Lung (tissue), 12 donors: ENCODE measurements around the gene SDR39U1. TPM values are rescaled to one million over a fixed set of nuclear protein-coding genes. Genes with fewer than 3 reads are reported as not detected.
A peak's percentile ranks its signal among the peaks of the same experiment; 100 is the strongest.

Source experiments
- ATAC-seq: fragments of 200-7000 bp; cut with Tn5 transposase; one replicate; pipeline ENCODE4 v1.9.1; 2020; ENCODE audit warnings: moderate number of reproducible peaks; ENCODE audit not compliant: insufficient read depth, low FRiP score
- DNase-seq, 3 donors: peaks; one replicate each; pipeline ENCODE4 v3.0.0-alpha.2; 2013 to 2017
- H3K27ac ChIP-seq, 2 donors: one replicate each; pipeline ENCODE4 v1.5.1; 2013; ENCODE audit warnings: mild to moderate bottlenecking in 2 of 2, moderate library complexity in 2 of 2, control low read depth in 1 of 2, inconsistent platforms in 1 of 2, low read depth in 1 of 2, low read length in 1 of 2
- H3K27me3 ChIP-seq, 3 donors: one replicate each; pipeline ENCODE4 v1.5.1; 2013; ENCODE audit warnings: low read length in 2 of 3; ENCODE audit not compliant: control insufficient read depth in 3 of 3, insufficient read depth in 3 of 3
- H3K36me3 ChIP-seq, 4 donors: one replicate each; pipeline ENCODE4 v1.5.1; 2013; ENCODE audit warnings: low read length in 4 of 4, mild to moderate bottlenecking in 1 of 4, moderate library complexity in 1 of 4; ENCODE audit not compliant: control insufficient read depth in 4 of 4, insufficient read depth in 4 of 4
- H3K4me1 ChIP-seq, 5 donors: one replicate each; pipeline ENCODE4 v1.5.1; 2013; ENCODE audit warnings: low read length in 5 of 5, mild to moderate bottlenecking in 2 of 5, moderate library complexity in 1 of 5; ENCODE audit not compliant: control insufficient read depth in 5 of 5, insufficient read depth in 5 of 5
- H3K4me3 ChIP-seq: one replicate; pipeline ENCODE4 v1.5.1; 2013; ENCODE audit warnings: mild to moderate bottlenecking, control low read depth, moderate library complexity
- H3K9ac ChIP-seq, 2 donors: one replicate each; pipeline ENCODE4 v1.5.1; 2013; ENCODE audit warnings: low read length in 2 of 2, control low read depth in 1 of 2; ENCODE audit not compliant: insufficient read depth in 1 of 2
- H3K9me3 ChIP-seq, 4 donors: one replicate each; pipeline ENCODE4 v1.5.1; 2013; ENCODE audit warnings: low read length in 3 of 4, mild to moderate bottlenecking in 1 of 4, moderate library complexity in 1 of 4; ENCODE audit not compliant: control insufficient read depth in 4 of 4, insufficient read depth in 3 of 4
- WGBS, 2 donors: extraction: QIAGEN DNeasy Blood & Tissue Kit; methylation state at CpG; one replicate each; pipeline ENCODE4 v1.1.7; 2013; 5-methylcytosine and 5-hydroxymethylcytosine counted together
- polyA plus RNA-seq, 2 donors: library from polyadenylated mRNA; stranded (reverse); fragments of 200-250 nt; gene quantifications; one replicate each; pipeline ENCODE4 v1.2.1, GENCODE V29; 2013
- total RNA-seq, 2 donors: library from RNA; depleted of rRNA in 1 of 2; stranded (reverse); fragments of >200 nt in 1 of 2; gene quantifications; one replicate each; pipeline ENCODE4 v1.2.1, GENCODE V29; 2014 to 2021
- TF ChIP-seq, protein P1 (sequence below): IDR thresholded peaks from 2 replicates; pipeline ENCODE4 v1.5.1; 2012; ENCODE audit warnings: mild to moderate bottlenecking; ENCODE audit errors: control extremely low read depth, extremely low read depth
- donor health status: control.
- donor health status: control.
- donor health status: Bipolar disorder and iron deficiency.
- donor health status: healthy.
- donor health status: DM: yes; HTN: yes; CAD: no.

Gene SDR39U1
- total and polyA plus RNA-seq, 4 donors: 19.5 to 63.9 (median 52.8) TPM

- WGBS, 2 donors: 66 to 68% methylated on average over 6 of the region's 6 CpGs
- Histone ChIP-seq H3K27ac (peak overlapping the region; percentile 68 to 75), H3K4me1 (peaks cover 0 to 14% (median 9%) of the 10 kb centered on the region in 5 donors), H3K4me3 (no peak overlapping the region), H3K36me3 (peaks cover 6 to 60% (median 52%) of the 10 kb centered on the region in 4 donors), H3K9me3 (no peaks in the 10 kb centered on the region), H3K27me3 (no peaks in the 10 kb centered on the region), H3K9ac (no peak overlapping the region)
- DNase-seq (no peak), ATAC-seq (no peak)
- TF ChIP-seq, protein P1, sequence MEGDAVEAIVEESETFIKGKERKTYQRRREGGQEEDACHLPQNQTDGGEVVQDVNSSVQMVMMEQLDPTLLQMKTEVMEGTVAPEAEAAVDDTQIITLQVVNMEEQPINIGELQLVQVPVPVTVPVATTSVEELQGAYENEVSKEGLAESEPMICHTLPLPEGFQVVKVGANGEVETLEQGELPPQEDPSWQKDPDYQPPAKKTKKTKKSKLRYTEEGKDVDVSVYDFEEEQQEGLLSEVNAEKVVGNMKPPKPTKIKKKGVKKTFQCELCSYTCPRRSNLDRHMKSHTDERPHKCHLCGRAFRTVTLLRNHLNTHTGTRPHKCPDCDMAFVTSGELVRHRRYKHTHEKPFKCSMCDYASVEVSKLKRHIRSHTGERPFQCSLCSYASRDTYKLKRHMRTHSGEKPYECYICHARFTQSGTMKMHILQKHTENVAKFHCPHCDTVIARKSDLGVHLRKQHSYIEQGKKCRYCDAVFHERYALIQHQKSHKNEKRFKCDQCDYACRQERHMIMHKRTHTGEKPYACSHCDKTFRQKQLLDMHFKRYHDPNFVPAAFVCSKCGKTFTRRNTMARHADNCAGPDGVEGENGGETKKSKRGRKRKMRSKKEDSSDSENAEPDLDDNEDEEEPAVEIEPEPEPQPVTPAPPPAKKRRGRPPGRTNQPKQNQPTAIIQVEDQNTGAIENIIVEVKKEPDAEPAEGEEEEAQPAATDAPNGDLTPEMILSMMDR: no peak
These were observed 6.6 kb downstream of the SDR39U1 start for GRCh38 chr14:24435998-24436354.

- ATAC-seq: no peak
- 80 to 83% methylated on average over 2 of the region's 2 CpGs for WGBS, 2 donors
- no peaks in the 10 kb centered on the region for H3K9me3 ChIP-seq
- peaks cover 0 to 17% (median 10%) of the 10 kb centered on the region in 5 donors for H3K4me1 ChIP-seq
- H3K27ac ChIP-seq: no peak overlapping the region
- no peaks in the 10 kb centered on the region for H3K27me3 ChIP-seq
- TF ChIP-seq, protein P1: no peak
- peaks cover 6 to 59% (median 49%) of the 10 kb centered on the region in 4 donors for H3K36me3 ChIP-seq
- DNase-seq: no peak
- no peak overlapping the region for H3K9ac ChIP-seq
- H3K4me3 ChIP-seq: no peak overlapping the region
These were observed 7.3 kb downstream of the SDR39U1 start for GRCh38 chr14:24435192-24435810.

- peaks cover under 1 to 53% (median 46%) of the 10 kb centered on the region in 4 donors for H3K36me3 ChIP-seq
- DNase-seq (no peak), ATAC-seq (no peak)
- H3K27me3 ChIP-seq: no peaks in the 10 kb centered on the region
- peaks cover 0 to 17% (median 10%) of the 10 kb centered on the region in 5 donors for H3K4me1 ChIP-seq
- H3K9me3 ChIP-seq: no peaks in the 10 kb centered on the region
- TF ChIP-seq, protein P1: no peak
- WGBS, 2 donors: 82 to 84% methylated on average over 3 of the region's 3 CpGs
- no peak overlapping the region for H3K4me3 ChIP-seq
- no peak overlapping the region for H3K27ac ChIP-seq
- no peak overlapping the region for H3K9ac ChIP-seq
These were observed 7.9 kb downstream of the SDR39U1 start for GRCh38 chr14:24434676-24435075.

GRCh38 chr14:24434036-24434435 is 8.5 kb downstream of the SDR39U1 start:
- H3K9ac ChIP-seq: no peak overlapping the region
- H3K4me1 ChIP-seq: peaks cover 0 to 23% (median 16%) of the 10 kb centered on the region in 5 donors
- 90% methylated on average over 7 of the region's 7 CpGs for WGBS, 2 donors
- H3K27ac ChIP-seq: no peak overlapping the region
- ATAC-seq: no peak
- no peaks in the 10 kb centered on the region for H3K27me3 ChIP-seq
- H3K9me3 ChIP-seq: no peaks in the 10 kb centered on the region
- H3K4me3 ChIP-seq: no peak overlapping the region
- TF ChIP-seq, protein P1: no peak
- H3K36me3 ChIP-seq: peaks cover 0 to 49% (median 43%) of the 10 kb centered on the region in 4 donors
- no peak for DNase-seq
